Measurements from ENCODE around the gene CYB561D2.

DNA sequence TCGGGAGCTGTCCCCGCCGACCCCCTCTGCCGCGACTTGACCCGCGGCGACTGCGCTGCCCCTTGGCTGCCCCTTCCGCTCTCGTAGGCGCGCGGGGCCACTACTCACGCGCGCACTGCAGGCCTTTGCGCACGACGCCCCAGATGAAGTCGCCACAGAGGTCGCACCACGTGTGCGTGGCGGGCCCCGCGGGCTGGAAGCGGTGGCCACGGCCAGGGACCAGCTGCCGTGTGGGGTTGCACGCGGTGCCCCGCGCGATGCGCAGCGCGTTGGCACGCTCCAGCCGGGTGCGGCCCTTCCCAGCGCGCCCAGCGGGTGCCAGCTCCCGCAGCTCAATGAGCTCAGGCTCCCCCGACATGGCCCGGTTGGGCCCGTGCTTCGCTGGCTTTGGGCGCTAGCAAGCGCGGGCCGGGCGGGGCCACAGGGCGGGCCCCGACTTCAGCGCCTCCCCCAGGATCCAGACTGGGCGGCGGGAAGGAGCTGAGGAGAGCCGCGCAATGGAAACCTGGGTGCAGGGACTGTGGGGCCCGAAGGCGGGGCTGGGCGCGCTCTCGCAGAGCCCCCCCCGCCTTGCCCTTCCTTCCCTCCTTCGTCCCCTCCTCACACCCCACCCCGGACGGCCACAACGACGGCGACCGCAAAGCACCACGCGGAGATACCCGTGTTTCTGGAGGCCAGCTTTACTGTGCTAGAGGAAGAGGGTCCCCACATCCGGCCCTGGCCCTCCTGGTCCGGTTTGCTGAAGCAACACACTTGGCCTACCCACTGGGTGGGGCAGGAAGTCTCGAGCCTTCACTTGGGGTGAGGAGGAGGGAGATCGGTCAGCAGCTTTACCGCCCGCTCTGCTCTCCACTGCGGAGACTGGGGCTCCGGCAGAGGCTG, 10.0 kb upstream of the CYB561D2 start, which contains the start of gene RASSF1:
- TF ChIP-seq POLR2AphosphoS5 (IDR thresholded peaks at IDR 0.05) (peak; percentile 18 to 70 (median 48)), POLR2A (IDR thresholded peaks at IDR 0.05) (no peak)
- TF ChIP-seq, protein P1, sequence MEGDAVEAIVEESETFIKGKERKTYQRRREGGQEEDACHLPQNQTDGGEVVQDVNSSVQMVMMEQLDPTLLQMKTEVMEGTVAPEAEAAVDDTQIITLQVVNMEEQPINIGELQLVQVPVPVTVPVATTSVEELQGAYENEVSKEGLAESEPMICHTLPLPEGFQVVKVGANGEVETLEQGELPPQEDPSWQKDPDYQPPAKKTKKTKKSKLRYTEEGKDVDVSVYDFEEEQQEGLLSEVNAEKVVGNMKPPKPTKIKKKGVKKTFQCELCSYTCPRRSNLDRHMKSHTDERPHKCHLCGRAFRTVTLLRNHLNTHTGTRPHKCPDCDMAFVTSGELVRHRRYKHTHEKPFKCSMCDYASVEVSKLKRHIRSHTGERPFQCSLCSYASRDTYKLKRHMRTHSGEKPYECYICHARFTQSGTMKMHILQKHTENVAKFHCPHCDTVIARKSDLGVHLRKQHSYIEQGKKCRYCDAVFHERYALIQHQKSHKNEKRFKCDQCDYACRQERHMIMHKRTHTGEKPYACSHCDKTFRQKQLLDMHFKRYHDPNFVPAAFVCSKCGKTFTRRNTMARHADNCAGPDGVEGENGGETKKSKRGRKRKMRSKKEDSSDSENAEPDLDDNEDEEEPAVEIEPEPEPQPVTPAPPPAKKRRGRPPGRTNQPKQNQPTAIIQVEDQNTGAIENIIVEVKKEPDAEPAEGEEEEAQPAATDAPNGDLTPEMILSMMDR (IDR thresholded peaks at IDR 0.05) = no peak

Data from breast epithelium (tissue), 3 donors.